8988T (cell line): ENCODE results near the gene APAF1.

Experiments used
- DNase-seq: peaks from one replicate; pipeline ENCODE4 v3.0.0; 2011

The APAF1 gene

DNA sequence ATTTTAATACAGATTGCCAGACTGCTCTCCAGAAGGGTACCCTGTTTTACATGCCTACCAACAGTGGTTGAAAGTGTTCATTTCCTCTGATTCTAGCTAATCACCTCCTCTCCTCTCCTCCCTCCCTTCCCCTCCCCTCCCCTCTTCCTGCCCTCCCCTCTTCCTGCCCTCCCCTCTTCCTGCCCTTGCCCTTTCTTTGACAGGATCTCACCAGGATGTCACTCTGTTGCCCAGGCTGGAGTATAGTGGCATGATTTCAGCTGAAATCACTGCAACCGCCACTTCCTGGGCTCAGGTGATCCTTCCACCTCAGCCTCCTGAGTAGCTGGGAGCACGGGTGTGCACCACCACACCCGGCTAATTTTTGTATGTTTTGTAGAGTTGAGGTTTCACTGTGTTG lies 24.7 kb downstream of the APAF1 start:
- DNase-seq, result no peak

DNA sequence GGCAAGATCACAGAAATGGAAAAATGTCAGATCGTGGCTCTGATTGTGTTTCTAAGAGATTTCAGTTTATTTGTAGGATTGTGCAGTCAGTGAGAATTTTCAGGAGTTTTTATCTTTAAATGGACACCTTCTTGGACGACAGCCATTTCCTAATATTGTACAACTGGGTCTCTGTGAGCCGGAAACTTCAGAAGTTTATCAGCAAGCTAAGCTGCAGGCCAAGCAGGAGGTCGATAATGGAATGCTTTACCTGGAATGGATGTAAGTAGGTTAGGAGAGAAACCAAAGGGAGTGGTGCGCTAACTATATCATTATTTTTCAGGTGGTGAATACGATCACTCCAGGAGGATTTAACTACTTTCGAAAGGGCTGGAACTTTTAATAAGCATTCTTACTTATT lies 26.4 kb downstream of the APAF1 start:
- DNase-seq, result no peak

DNA sequence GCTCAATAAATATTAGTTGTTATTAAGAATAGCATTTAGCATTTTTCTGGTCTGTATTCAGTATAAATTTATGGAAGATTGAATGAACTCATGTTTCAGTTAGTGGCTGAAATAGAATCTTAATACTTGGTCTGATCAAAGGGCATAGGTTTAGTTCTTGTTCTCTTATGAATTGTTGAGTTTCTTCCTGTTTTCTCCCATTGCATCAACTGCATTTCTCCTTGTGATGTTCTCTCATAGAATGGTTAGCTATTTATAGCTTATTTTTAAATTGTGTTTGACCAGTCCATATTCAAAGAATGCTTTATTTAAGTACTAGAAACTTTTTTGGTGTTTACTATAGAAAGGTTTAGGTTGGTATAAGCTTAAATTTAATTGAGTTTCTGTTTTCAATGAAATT lies 29.8 kb downstream of the APAF1 start:
- no peak for DNase-seq

DNA sequence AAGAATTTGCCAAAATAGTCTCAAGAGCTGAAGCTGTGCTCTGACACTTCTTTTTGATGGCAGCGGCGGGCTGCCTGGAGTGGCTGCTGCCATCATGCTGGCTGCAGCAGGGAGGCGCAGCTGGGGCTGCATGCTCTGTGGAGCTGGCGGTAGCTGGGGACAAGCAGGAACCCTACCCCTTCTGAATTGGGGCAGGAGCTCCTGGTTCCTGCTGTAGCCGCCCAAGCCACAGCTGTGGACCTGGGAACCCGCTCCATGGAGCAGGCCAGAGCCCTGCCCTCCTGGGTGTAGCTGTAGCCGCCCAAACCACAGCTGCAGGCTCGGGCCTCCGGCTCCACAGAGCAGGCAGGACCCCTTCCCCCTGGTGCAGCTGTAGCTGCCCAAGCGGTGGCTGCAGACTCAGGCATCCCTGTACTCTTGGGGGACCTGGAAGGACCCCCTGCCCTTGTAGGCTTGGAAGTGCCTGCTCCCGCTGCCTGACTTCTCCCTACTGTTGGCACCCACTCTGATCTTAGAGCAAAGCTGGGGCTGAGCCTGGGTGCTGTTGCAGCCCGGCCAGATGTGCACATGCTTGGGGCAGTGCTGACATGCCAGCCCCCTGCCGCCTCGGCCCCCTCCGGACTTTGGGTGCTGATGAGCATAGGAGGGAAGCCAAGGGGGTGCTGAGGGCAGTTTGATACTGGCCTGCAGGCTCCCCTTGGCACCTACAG lies 33.3 kb downstream of the APAF1 start:
- DNase-seq, result no peak

DNA sequence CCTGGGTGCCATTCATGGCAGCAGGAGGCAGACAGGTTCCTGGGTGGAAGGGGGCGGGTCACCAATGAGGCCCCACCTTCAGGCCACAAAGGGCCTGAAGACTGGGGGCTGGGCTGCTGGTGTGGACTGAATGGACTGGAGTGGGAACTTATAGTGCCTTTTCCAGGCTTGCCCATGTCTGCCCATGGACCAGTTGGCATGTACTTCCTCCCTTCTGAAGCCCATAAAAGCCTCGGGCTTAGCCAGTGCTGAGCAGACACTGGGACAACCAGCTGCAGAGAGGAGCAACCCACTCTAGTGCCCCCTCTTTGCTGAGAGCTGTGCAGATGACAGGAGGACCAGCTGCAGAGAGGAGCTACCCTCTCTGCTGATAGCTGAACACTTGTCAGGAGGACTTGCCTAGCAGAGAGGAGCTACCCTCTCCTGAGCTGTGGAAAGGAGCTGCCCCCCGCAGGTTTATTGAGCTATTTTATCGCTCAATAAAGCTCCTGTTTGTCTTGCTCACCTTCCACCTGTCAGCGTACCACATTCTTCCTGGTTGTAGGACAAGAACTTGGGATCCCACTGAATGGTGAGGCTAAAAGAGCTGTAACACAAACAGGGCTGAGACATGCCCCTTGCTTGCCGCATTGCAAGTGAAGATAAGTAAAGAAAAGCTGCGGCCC lies 34.0 kb downstream of the APAF1 start:
- DNase-seq, result no peak

DNA sequence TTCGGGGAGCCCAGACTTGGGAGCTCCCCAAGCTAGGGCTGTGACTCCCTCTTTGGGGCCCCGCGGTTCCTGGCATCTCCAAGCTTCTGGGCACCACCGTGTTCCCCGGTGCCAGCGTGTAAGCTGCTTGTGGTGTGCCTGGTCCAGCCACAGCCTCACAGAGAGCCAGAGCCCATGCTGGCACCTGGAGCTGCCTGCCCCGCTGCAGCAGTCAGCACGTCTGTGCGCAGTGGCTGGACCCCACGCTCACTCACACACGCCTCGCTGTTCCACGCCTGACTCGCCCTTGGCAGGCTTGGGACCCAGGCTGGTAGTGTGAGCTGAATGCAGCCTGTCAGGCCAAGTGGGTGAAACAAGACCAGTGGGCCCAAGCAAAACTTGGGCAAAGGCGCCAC lies 34.5 kb downstream of the APAF1 start:
- no peak for DNase-seq

DNA sequence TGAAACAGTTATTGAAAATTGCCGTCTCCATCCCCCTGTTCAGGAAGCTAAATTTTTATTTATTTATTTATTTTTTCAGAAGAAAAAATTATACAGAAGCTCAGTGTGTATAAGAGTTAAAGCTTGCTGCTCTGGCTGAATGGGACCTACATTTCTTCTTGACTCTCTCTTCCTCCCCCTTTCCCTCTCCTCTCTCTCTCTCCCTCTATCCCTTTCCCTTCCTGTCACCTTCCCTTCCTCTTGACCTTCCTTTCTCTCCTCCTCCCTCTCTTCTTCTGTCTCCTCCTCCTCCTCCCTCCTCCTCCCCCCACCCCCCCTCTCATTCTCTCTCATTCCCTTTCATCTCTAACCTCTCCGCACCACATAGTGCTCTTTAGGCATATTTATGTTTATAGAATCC lies 39.1 kb downstream of the APAF1 start:
- DNase-seq, result no peak

DNA sequence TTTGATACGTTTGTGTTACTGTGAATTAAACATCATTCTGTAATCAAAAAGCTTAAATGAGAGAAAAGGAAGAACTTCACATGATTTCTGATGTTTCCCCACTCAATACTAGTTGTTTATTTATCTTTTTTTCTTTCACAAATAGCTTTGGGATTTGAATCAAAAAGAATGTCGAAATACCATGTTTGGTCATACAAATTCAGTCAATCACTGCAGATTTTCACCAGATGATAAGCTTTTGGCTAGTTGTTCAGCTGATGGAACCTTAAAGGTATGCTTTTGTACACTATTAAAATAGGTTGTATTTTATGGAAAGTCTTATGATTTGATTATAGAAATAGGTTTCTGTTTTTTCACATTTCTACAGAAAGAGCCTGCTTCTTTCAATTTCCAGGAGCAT lies 41.5 kb downstream of the APAF1 start:
- DNase-seq, result no peak

DNA sequence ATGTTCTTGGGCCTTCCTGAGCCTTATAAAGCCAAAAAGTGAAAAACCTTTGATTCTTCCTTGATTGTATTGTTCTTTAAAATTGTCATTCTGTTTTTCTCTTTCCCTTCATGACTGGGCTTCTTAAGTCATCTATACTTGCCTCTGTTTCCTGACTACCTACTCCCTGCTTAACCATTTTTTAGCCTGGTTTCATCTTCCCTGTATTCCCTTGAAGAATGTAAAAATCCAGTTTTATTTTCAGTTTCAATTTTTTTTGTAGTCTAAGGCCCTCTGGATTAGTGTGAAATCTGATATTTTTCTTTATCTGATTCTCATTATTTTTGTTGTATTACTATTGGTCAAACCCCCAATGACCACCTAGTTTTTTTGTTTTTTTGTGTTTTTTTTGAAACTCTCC lies 46.3 kb downstream of the APAF1 start:
- no peak for DNase-seq

DNA sequence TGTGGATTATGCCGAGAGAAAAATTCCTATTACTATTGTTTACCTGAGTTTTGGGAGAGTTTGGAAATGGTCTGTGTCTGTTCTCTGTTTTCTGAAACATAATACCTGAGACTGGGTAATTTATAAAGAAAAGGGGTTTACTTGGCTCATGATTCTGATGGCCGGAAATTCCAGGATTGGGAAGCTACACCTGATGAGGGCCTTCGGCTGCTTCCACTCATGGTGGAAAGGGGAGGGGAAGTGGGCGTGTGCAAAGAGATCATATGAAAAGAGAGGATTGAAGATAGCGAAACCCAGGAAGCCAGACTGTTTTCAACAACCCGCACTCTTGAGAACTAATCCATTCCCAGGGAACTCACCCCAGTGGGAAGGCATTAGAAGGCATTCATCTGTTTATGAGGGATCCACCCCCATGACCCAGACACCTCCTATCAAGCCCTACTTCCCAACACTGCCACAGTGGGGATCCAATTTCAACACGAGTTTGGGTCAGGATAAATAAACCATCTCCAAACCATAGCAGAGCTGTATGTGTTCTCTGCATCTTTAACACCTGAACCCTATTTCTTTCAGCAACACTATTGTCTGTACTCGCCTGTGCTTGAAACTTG lies 51.1 kb downstream of the APAF1 start:
- DNase-seq, result no peak

DNA sequence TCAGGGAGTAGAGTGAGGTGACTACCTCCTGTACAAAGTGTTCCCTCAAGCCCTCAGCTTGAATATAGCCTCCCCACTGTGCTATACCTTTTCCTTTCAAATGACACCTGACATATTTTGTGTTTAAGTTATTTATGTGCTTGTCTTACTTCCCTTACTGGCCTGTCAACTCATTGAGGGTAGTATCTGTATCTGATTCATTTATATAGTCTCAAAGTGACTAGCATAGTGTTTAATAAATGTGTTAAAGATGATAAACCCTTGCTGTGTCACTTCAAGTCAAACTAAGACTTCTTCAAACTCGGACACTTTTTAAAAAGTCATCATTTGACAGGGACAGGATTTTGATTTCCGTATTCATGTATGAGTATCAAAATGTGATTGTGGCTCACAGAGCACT lies 52.1 kb downstream of the APAF1 start:
- no peak for DNase-seq

DNA sequence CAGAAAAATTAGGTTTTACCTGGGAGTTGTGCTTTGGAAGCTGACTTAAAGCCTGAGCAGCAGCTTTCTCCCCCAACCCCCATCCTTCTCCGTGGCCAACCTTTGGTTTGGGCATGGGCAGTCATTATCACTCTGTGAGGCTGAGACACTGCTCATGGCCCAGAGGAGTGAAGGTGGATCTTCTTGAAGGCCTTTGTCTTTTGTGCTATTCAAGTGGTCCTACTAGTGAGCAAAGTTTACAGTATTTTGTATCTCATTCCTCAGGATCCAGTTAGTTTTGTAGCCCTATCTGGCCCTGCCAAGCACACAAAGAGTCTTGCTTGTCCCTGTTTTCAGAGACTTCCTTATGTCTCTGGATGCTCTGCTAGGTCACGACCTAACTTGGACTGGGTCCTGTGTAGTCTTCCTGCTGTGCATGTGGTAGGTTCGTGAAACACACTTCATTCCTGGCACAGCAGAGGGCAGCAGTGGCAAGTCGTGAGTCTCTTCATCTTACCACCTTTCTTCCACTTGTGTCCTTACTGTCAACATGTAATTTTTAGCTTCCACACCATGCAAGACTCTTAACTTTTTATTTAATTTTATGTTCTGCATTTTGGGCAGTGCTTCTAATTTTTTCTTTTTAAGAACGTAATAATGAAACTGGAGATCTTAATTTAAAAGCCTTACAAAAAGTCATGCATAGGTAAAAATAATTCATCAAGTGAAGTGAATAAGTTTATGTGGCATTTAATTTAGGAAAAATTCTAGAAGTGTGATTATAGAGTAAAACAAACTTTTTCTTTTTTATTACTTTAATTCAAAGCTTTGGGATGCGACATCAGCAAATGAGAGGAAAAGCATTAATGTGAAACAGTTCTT lies 53.7 kb downstream of the APAF1 start:
- DNase-seq, result no peak

DNA sequence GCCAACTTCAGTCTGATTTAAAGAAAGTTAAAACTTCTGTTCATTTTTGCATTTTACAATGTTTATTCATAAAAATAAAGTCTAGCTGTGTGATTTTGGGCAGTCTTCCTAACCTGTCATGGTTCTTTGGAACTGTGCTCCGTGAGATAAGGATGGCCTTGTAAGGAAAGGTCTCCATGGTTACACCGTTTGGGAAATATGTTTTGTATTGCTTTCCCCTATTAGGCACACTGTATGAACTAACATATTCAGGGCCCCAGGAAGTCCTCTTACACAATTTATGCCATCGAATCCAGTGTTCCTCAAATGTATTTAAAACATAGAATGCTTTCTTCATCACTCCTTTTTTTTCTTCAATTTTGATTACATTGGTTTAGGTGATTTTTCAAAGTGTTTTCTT lies 54.5 kb downstream of the APAF1 start:
- DNase-seq, result no peak

DNA sequence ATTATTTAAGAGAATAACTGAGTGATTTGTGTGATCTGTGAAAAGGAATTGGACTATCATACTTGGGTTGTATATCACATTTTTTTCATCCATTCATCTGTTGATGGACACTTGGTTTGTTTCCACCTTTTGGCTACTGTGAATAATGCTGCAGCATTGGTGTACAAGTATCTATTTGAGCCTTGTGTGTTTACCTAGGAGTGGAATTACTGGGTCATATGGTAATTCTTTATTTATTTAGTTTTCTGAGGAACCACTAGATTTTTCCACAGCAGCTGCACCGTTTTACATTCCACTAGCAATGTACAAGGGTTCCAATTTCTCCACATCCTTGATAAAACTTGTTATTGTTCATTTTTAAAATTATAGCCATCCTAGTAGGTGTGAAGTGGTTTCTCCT lies 56.1 kb downstream of the APAF1 start:
- no peak for DNase-seq

DNA sequence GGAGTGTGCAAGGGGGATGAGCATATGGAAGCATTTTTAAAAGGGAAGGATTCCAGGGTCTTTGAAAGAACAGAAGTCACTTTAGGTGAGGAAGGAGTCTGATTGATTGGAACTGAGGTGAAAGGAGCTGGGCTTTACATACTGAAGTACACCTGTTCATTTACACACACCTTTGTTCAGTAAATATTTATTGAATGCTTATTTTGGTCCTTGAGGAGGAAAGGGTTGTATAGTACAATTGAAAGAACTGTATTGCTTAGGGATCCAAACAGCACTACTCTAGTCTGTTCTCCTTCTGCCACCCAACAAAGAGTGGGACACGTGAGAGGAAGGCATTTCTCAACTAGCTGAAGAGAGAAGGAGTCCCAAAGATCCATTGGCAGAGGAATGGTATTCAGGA lies 63.9 kb downstream of the APAF1 start:
- no peak for DNase-seq

DNA sequence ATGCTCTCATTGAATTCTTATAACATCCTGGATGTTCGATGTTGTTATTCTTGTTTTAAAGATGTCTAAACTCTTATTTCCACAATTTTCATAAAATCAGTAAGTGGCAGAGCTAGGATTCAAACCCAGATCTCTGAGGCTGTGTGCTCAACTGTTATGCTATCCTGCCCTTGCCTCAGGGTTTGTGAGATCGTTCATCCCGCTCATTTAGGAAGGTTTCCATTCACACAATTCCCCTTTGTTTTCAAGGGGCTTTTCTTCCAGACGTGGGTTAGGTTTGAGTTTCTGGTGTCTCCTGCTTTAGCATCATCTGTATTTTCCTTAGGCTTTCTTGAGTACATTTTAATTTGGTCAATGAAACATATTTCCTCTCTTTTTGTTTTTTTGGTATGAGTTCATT lies 69.3 kb downstream of the APAF1 start:
- no peak for DNase-seq

DNA sequence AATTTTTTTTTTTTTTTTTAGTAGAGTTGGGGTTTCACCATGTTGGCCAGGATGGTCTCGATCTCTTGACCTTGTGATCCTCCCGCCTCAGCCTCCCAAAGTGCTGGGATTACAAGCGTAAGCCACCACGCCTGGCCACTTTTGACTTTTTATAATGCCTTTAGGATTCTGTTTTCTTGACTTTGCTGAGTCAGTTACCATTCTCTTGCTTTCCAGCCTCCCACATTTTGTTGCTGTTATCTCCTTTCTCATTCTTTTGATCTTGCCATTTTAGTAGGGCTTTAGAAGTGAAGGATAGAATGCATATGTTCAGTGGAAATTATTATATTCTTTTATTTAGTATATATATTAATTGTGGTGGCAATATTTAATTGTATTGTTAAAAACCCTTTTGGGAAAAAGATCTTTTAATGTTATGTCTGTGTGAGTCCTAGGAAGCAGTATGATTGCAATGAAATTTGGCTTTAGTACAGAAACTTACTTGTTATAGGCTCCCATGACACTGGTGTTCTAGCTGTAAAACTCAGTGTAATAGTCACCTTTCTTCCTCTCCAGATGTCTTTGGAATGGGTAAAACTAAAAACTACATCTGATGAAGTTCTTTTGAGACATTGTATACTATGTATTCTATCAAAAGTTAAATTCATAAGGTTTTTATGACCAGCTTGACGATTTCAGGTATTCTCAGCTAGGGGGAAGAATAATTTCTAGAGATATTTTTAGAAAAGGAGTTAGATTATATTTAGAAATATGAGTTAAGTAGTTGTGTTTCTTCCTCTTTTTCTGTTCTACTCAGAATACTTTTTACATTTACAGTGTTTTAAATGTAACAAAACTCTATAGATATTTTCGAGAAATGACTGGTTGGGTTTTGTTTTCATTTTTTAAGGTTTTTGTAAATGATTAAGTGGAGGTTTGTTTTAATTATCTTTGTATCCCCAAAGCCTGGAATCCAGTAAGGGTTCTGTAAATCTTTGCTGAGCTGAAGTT lies 74.7 kb downstream of the APAF1 start:
- DNase-seq, result no peak

DNA sequence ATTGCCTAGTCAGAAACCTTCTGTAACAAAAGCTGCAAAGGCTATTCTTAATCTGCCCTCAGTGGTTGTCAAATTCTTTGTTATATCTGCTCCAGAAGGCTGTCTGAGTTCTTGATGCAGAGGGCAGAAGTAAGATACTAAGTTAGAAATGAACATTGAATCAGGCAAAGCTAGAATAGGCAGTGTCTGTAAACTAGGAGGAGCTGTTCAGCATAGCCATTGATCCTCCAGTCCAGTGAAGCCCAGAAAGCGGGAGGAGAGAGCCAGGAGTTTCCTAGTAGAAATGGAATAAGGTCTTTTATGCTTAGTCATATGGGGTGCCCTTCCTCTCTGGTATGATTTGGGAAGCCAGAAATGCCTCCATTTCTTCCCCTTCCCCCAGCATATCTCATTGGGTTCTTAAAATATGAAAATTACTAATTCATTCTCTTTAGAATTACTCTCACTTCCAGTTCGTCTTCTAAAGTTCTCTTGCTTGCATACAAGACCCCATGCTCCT lies 76.2 kb downstream of the APAF1 start:
- no peak for DNase-seq

DNA sequence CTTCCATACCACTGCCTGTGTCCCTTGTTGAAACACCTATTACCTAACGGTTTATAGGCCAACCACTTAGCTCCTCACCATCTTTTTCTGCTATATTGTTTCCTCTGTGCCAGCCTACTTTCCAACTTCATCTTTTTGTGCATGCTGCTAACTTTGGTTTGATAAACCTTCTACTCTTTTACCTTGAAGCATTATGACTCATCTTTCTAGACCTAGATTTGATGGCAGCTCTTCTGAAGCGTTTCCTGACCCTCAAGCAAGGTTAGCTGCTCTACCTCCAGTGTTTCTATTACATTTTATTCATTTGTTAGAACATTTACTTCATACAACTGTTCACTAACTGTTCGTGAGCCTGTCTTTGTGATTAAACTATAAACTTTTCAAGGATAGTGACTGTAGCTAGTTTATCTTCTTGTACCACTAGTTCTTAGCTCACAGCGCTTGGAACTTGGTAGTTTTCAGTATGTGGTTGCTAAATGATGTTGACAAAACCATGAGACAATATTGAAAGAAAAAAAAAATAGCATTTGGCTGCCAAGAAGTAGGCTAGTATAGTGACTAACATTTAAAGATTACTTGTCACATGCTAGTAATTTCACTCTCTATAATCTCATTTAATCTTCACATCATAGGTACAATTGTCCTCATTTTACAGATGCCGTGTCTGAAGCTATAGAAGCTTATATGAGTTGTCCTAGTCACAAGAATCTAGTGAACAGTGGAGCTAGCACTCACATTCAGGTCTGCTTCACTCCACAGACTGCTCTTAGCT lies 79.5 kb downstream of the APAF1 start:
- DNase-seq, result no peak

DNA sequence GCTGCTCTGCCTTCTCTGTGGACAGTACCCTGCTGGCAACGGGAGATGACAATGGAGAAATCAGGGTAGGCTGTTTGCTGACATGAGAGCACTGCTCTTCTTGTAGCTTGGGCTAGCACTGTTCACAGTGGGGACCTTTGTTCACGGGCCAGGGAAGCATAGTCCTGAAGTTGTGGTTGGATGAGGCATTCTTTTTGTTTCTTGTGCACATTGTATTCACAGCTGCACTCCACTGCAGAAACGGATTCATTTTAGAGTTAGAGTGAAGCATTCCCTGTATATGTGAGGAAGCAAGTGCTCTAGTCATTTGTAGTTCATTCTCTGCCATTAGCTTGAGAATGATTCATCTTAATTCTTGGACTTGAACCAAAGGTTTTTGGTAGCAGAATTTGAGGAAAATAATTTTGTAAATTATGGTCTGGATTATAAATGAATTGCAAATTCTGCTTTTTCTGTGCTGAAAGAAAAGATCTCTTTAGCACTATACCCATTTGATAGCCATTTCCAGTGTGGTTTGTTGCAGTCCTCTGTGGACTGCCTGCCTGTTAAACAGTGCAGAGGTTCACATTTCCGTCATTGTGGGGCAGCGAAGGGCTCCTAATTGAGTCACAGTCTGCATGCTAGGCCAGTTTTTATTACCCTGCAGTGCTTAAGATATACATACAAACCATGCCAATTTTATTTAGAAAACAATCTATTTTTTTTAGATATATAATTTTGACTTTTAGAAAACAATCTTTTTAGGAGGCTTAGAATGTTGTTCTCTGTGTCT lies 80.6 kb downstream of the APAF1 start:
- no peak for DNase-seq

DNA sequence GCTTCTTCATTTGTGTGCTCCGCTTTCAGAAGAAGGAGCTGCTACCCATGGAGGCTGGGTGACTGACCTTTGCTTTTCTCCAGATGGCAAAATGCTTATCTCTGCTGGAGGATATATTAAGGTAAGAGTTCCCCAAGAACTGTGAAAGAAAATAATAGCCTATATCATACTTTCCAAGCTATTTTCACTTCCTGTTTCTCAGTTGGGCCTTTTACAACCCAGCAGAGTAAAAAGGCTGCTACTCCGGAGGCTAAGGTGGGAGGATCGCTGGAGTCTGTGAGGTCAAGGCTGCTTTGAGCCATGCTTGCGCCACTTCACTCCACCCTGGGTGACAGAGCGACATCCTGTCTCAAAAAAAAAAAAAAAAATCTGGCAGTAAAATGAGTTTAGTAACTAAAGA lies 82.1 kb downstream of the APAF1 start:
- DNase-seq, result no peak
